ENCODE data around the gene ASTN2.

DNA sequence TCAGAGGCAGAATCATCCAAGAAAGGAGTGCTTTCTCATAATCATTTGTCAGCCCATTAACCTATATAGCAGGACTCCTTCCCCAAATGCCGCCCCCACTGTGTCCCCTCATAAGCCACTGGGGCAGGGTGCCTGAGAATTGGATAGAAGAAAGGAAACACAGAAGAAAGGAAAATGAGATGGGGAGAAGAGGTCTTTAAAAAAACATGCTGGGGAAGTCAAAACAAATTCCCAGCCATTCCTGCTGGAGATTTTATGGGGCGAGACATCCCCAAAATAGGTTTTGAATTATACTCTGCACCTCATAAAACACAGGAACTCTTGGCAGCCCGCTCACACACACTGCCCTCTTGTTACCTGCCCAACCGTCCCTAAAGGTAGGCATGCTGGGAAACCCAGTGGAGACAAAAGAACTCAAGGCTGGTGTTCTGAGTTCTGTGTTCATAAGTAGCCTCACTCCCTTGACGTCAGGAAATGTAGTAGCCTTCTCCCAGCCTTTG is 19.7 kb downstream of the ASTN2 start:
- no peak for TF ChIP-seq POLR2A (IDR thresholded peaks at IDR 0.05; ENCODE audit: extremely low read depth, insufficient read length)
- TF ChIP-seq, protein P1, sequence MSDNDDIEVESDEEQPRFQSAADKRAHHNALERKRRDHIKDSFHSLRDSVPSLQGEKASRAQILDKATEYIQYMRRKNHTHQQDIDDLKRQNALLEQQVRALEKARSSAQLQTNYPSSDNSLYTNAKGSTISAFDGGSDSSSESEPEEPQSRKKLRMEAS (IDR thresholded peaks at IDR 0.05; ENCODE audit: low read depth, low read length) = no peak
- TF ChIP-seq, protein P2, sequence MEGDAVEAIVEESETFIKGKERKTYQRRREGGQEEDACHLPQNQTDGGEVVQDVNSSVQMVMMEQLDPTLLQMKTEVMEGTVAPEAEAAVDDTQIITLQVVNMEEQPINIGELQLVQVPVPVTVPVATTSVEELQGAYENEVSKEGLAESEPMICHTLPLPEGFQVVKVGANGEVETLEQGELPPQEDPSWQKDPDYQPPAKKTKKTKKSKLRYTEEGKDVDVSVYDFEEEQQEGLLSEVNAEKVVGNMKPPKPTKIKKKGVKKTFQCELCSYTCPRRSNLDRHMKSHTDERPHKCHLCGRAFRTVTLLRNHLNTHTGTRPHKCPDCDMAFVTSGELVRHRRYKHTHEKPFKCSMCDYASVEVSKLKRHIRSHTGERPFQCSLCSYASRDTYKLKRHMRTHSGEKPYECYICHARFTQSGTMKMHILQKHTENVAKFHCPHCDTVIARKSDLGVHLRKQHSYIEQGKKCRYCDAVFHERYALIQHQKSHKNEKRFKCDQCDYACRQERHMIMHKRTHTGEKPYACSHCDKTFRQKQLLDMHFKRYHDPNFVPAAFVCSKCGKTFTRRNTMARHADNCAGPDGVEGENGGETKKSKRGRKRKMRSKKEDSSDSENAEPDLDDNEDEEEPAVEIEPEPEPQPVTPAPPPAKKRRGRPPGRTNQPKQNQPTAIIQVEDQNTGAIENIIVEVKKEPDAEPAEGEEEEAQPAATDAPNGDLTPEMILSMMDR (IDR thresholded peaks at IDR 0.05; ENCODE audit: low read depth, low read length) = no peak
